Measurements from ENCODE around the gene TMEM94.

Gene TMEM94

GRCh38 chr17:75530837-75531720 is 74.6 kb downstream of the TMEM94 start:
- no peak for DNase-seq

GRCh38 chr17:75531721-75532072 is 75.3 kb downstream of the TMEM94 start:
- no peak for DNase-seq

- peak; percentile 66 for DNase-seq
Observed at GRCh38 chr17:75535119-75535537, 78.7 kb downstream of the TMEM94 start.

GRCh38 chr17:75535871-75536270 is 79.4 kb downstream of the TMEM94 start:
- no peak for DNase-seq

GRCh38 chr17:75536366-75536765 is 79.9 kb downstream of the TMEM94 start:
- no peak for DNase-seq

- no peak for DNase-seq
Observed at GRCh38 chr17:75539967-75540729, 83.7 kb downstream of the TMEM94 start.

- DNase-seq, result no peak
Observed at GRCh38 chr17:75540923-75541503, 84.6 kb downstream of the TMEM94 start.

- no peak for DNase-seq
Observed at GRCh38 chr17:75542229-75542628, 85.8 kb downstream of the TMEM94 start.

GRCh38 chr17:75542728-75543336 is 86.4 kb downstream of the TMEM94 start:
- no peak for DNase-seq

- DNase-seq, result no peak
Observed at GRCh38 chr17:75544250-75544649, 87.8 kb downstream of the TMEM94 start.

- DNase-seq, result no peak
Observed at GRCh38 chr17:75546181-75546580, 89.7 kb downstream of the TMEM94 start.

- no peak for DNase-seq
Observed at GRCh38 chr17:75547091-75547490, 90.7 kb downstream of the TMEM94 start.

GRCh38 chr17:75548813-75549212 is 92.4 kb downstream of the TMEM94 start:
- no peak for DNase-seq
